Neuronal stem cell (in vitro differentiated cells): Measurements from ENCODE around the gene SLC25A42.
A peak's percentile ranks its signal among the peaks of the same experiment; 100 is the strongest.

Source experiments
- DNase-seq: peaks from one replicate; pipeline ENCODE4 v3.0.0-alpha.2; 2013; ENCODE audit warnings: low spot score
- H2AFZ ChIP-seq: one replicate; pipeline ENCODE4 v1.6.1; 2013; ENCODE audit warnings: mild to moderate bottlenecking, low read length, inconsistent platforms
- H2AK5ac ChIP-seq: 2 replicates; pipeline ENCODE4 v1.6.1; 2013; ENCODE audit warnings: low read depth, mild to moderate bottlenecking, inconsistent platforms, low read length, moderate library complexity, mixed read lengths
- H2BK120ac ChIP-seq: 2 replicates; pipeline ENCODE4 v1.6.1; 2013; ENCODE audit warnings: low read depth, mild to moderate bottlenecking, inconsistent platforms, low read length, moderate library complexity, mixed read lengths
- H2BK12ac ChIP-seq: one replicate; pipeline ENCODE4 v1.6.1; 2013; ENCODE audit warnings: low read length, inconsistent platforms
- H2BK15ac ChIP-seq: 2 replicates; pipeline ENCODE4 v1.6.1; 2013; ENCODE audit warnings: mild to moderate bottlenecking, low read length, inconsistent platforms, mixed read lengths
- H2BK5ac ChIP-seq: one replicate; pipeline ENCODE4 v1.6.1; 2013; ENCODE audit warnings: inconsistent platforms, mild to moderate bottlenecking, low read length, moderate library complexity
- H3K14ac ChIP-seq: one replicate; pipeline ENCODE4 v1.6.1; 2013; ENCODE audit warnings: low read length, inconsistent platforms
- H3K18ac ChIP-seq: 2 replicates; pipeline ENCODE4 v1.6.1; 2013; ENCODE audit warnings: low read length, inconsistent platforms
- H3K23ac ChIP-seq: 2 replicates; pipeline ENCODE4 v1.6.1; 2013; ENCODE audit warnings: low read depth, mild to moderate bottlenecking, mixed read lengths, low read length, inconsistent platforms; ENCODE audit not compliant: poor library complexity
- H3K27ac ChIP-seq: replicated peaks from 3 replicates; pipeline ENCODE4 v1.5.1; 2013; ENCODE audit warnings: low read length, inconsistent platforms
- H3K27me3 ChIP-seq, 3 experiments: 2 replicates each; pipeline ENCODE4 v1.6.1; 2013; ENCODE audit warnings: low read length in 3 of 3, mild to moderate bottlenecking in 2 of 3, inconsistent platforms in 1 of 3, low read depth in 1 of 3, mixed read lengths in 1 of 3, moderate library complexity in 1 of 3; ENCODE audit not compliant: control insufficient read depth in 3 of 3, insufficient read depth in 3 of 3
- H3K36me3 ChIP-seq, 2 donors: replicated peaks in 1 of 2; 2 replicates each; pipeline ENCODE4 v1.6.1; 2013; ENCODE audit warnings: low read length in 2 of 2; ENCODE audit not compliant: control insufficient read depth in 2 of 2, insufficient read depth in 2 of 2
- H3K4ac ChIP-seq: 2 replicates; pipeline ENCODE4 v1.6.1; 2013; ENCODE audit warnings: inconsistent platforms, mild to moderate bottlenecking, low read length, moderate library complexity
- H3K4me1 ChIP-seq, 2 donors: 1 replicate in 1 of 2; 2 replicates in 1 of 2; pipeline ENCODE4 v1.6.1; 2013; ENCODE audit warnings: low read length in 2 of 2, low read depth in 1 of 2; ENCODE audit not compliant: control insufficient read depth in 2 of 2, insufficient read depth in 1 of 2
- H3K4me2 ChIP-seq: one replicate; pipeline ENCODE4 v1.6.1; 2013; ENCODE audit warnings: mild to moderate bottlenecking, low read length, inconsistent platforms; ENCODE audit not compliant: insufficient read depth, poor library complexity, severe bottlenecking
- H3K4me3 ChIP-seq, 2 donors: 2 replicates each; pipeline ENCODE4 v1.5.1; 2013; ENCODE audit warnings: low read length in 2 of 2, mild to moderate bottlenecking in 2 of 2, inconsistent platforms in 1 of 2, moderate library complexity in 1 of 2
- H3K79me1 ChIP-seq: one replicate; pipeline ENCODE4 v1.6.1; 2013; ENCODE audit warnings: low read depth, mild to moderate bottlenecking, inconsistent platforms, low read length, moderate library complexity
- H3K9ac ChIP-seq: one replicate; pipeline ENCODE4 v1.6.1; 2013; ENCODE audit warnings: mild to moderate bottlenecking, low read depth, low read length, inconsistent platforms; ENCODE audit not compliant: poor library complexity
- H3K9me3 ChIP-seq, 2 donors: replicated peaks in 1 of 2; 2 replicates each; pipeline versions ENCODE3 to v1.6.1; 2013; ENCODE audit warnings: low read length in 2 of 2, mild to moderate bottlenecking in 2 of 2, inconsistent platforms in 1 of 2, low read depth in 1 of 2, mixed read lengths in 1 of 2, moderate library complexity in 1 of 2; ENCODE audit not compliant: control insufficient read depth in 2 of 2, insufficient read depth in 1 of 2
- H4K8ac ChIP-seq: one replicate; pipeline ENCODE4 v1.6.1; 2013; ENCODE audit warnings: low read depth, mild to moderate bottlenecking, inconsistent platforms, low read length, moderate library complexity
- H4K91ac ChIP-seq: one replicate; pipeline ENCODE4 v1.6.1; 2013; ENCODE audit warnings: low read length, low read depth, mild to moderate bottlenecking, inconsistent platforms; ENCODE audit not compliant: poor library complexity
- WGBS, 2 donors: extraction: QIAGEN DNeasy Blood & Tissue Kit; methylation state at CpG; one replicate each; pipeline ENCODE4 v1.1.7; 2013; ENCODE audit warnings: missing lambda C conversion rate in 2 of 2, mixed read lengths in 1 of 2; ENCODE audit not compliant: insufficient read length in 2 of 2, insufficient replicate concordance in 1 of 2; ENCODE audit errors: extremely low coverage in 2 of 2; 5-methylcytosine and 5-hydroxymethylcytosine counted together

The SLC25A42 gene

GRCh38 chr19:19054315-19054938 lies 9.4 kb upstream of the SLC25A42 start:
- Histone ChIP-seq H4K8ac (no peak overlapping the region), H3K14ac (no peak overlapping the region), H2BK15ac (no peak overlapping the region), H3K9me3 (no peaks in the 10 kb centered on the region), H2AFZ (no peak overlapping the region), H2BK5ac (no peak overlapping the region), H2AK5ac (no peak overlapping the region), H3K23ac (peak overlapping the region; percentile 5), H3K4me1 (no peaks in the 10 kb centered on the region), H2BK12ac (no peak overlapping the region), H3K36me3 (peaks cover 44 to 94% of the 10 kb centered on the region in 2 donors), H3K27me3 (no peaks in the 10 kb centered on the region), H2BK120ac (no peak overlapping the region), H3K79me1 (peaks cover 4% of the 10 kb centered on the region), H3K9ac (no peak overlapping the region), H3K4me3 (no peak overlapping the region), H3K4me2 (no peak overlapping the region), H3K27ac (no peak overlapping the region), H3K4ac (no peak overlapping the region), H4K91ac (no peak overlapping the region), H3K18ac (no peak overlapping the region)
- DNase-seq: no peak
- WGBS, 2 donors: no CpG with 5 or more reads among the region's 15 CpGs

DNA sequence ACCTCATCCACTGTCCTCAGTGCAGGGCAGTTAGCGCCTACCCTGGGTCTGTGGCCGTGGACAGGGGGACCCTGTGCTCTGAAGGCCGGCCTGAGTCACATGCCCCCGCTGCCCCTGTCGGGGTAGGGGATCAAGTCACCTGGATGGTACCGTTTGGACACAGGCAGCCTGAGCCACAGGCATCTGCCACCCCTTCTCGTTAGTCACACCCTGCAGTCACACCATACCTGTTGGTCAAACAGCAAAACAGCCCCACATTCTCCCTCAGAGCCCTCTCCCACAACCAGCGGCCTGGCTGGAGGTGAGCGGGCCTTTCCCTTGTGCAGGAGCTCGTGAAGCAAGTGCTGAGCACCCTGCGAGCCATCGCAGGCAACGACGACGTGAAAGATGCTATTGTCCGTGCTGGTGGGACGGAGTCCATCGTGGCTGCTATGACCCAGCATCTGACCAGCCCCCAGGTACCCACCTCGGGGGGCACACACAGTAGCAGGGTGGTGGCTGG lies 8.8 kb upstream of the SLC25A42 start:
- H2AFZ ChIP-seq: no peak overlapping the region
- WGBS, 2 donors: no CpG with 5 or more reads among the region's 19 CpGs
- no peak overlapping the region for H3K4ac ChIP-seq
- H3K9ac ChIP-seq: no peak overlapping the region
- no peak overlapping the region for H3K23ac ChIP-seq
- H2BK12ac ChIP-seq: no peak overlapping the region
- no peak overlapping the region for H3K27ac ChIP-seq
- no peak overlapping the region for H2AK5ac ChIP-seq
- no peaks in the 10 kb centered on the region for H3K9me3 ChIP-seq
- H3K36me3 ChIP-seq: peaks cover 44 to 94% of the 10 kb centered on the region in 2 donors
- H2BK5ac ChIP-seq: peak overlapping the region; percentile 82
- H3K18ac ChIP-seq: no peak overlapping the region
- peaks cover 4% of the 10 kb centered on the region for H3K79me1 ChIP-seq
- H3K4me2 ChIP-seq: no peak overlapping the region
- H3K27me3 ChIP-seq: no peaks in the 10 kb centered on the region
- no peaks in the 10 kb centered on the region for H3K4me1 ChIP-seq
- H4K91ac ChIP-seq: no peak overlapping the region
- peak overlapping the region; percentile 65 for H4K8ac ChIP-seq
- no peak overlapping the region for H3K14ac ChIP-seq
- no peak overlapping the region for H3K4me3 ChIP-seq
- H2BK15ac ChIP-seq: no peak overlapping the region
- no peak for DNase-seq
- H2BK120ac ChIP-seq: no peak overlapping the region

DNA sequence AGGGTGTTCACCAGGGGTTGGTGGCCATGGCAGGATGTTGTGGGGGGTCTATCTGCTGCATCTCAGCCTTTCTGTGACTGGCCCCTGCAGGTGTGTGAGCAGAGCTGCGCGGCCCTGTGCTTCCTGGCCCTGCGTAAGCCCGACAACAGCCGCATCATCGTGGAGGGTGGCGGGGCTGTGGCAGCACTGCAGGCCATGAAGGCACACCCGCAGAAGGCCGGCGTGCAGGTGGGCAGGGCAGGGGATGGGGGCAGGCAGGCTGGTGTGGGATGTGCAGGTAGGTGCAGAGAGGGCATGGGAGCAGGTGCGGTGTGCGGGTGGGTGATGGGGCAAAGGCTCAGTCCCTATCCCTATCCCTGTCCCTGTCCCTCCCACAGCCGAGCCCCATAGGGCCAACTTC lies 8.1 kb upstream of the SLC25A42 start:
- Histone ChIP-seq H3K27ac (no peak overlapping the region), H3K18ac (no peak overlapping the region), H3K36me3 (peaks cover 44 to 91% of the 10 kb centered on the region in 2 donors), H3K9me3 (no peaks in the 10 kb centered on the region), H3K27me3 (no peaks in the 10 kb centered on the region), H3K23ac (peak overlapping the region; percentile 96), H4K91ac (no peak overlapping the region), H3K4me1 (no peaks in the 10 kb centered on the region), H2AFZ (no peak overlapping the region), H3K9ac (no peak overlapping the region), H2BK120ac (no peak overlapping the region), H3K4ac (no peak overlapping the region), H2AK5ac (no peak overlapping the region), H4K8ac (no peak overlapping the region), H3K4me2 (no peak overlapping the region), H3K14ac (no peak overlapping the region), H3K79me1 (peaks cover 4% of the 10 kb centered on the region), H2BK15ac (no peak overlapping the region), H2BK5ac (peak overlapping the region; percentile 82), H3K4me3 (no peak overlapping the region), H2BK12ac (no peak overlapping the region)
- DNase-seq: no peak
- no CpG with 5 or more reads among the region's 13 CpGs for WGBS, 2 donors

- no peak for DNase-seq
- no CpG with 5 or more reads among the region's 9 CpGs for WGBS, 2 donors
- peaks cover 43 to 80% of the 10 kb centered on the region in 2 donors for H3K36me3 ChIP-seq
Observed at GRCh38 chr19:19056636-19057275, 7.0 kb upstream of the SLC25A42 start.

More at GRCh38 chr19:19056636-19057275, 7.0 kb upstream of the SLC25A42 start:
- Histone ChIP-seq H2BK12ac (no peak overlapping the region), H3K9me3 (no peaks in the 10 kb centered on the region), H2BK120ac (no peak overlapping the region), H3K14ac (no peak overlapping the region), H3K4me2 (no peak overlapping the region), H3K4me1 (no peaks in the 10 kb centered on the region), H2AFZ (no peak overlapping the region), H4K8ac (no peak overlapping the region), H4K91ac (no peak overlapping the region), H3K4me3 (no peak overlapping the region), H2BK15ac (no peak overlapping the region), H3K27me3 (no peaks in the 10 kb centered on the region), H2BK5ac (no peak overlapping the region), H3K23ac (no peak overlapping the region), H3K27ac (no peak overlapping the region), H3K79me1 (peaks cover 4% of the 10 kb centered on the region), H3K9ac (no peak overlapping the region), H3K18ac (no peak overlapping the region), H3K4ac (no peak overlapping the region), H2AK5ac (no peak overlapping the region)
